GM19324 (cell line): Measurements from ENCODE around the gene LAMC2.
"Not testable (repeated sequence)": the region's sequence is repeated elsewhere in the genome, so short reads cannot be mapped to it uniquely, and the experiment has no call there.

Experiments used
- ATAC-seq: cut with Tn5 transposase; IDR thresholded peaks from one replicate; pipeline ENCODE4 v1.9.1; 2021; ENCODE audit warnings: mild to moderate bottlenecking, moderate library complexity; ENCODE audit not compliant: unreplicated experiment, low FRiP score

The LAMC2 gene

GRCh38 chr1:183234660-183235476, 48.8 kb downstream of the LAMC2 start:
- no peak for ATAC-seq

GRCh38 chr1:183235503-183235902, 49.4 kb downstream of the LAMC2 start:
- no peak for ATAC-seq

- no peak for ATAC-seq
Observed at GRCh38 chr1:183236158-183236725, 50.2 kb downstream of the LAMC2 start.

GRCh38 chr1:183237046-183237445, 51.0 kb downstream of the LAMC2 start:
- no peak for ATAC-seq

GRCh38 chr1:183238071-183238470, 52.0 kb downstream of the LAMC2 start:
- no peak for ATAC-seq

GRCh38 chr1:183239220-183239742, 53.2 kb downstream of the LAMC2 start:
- no peak for ATAC-seq

GRCh38 chr1:183239793-183240525, 53.9 kb downstream of the LAMC2 start:
- no peak for ATAC-seq

- ATAC-seq: no peak
Observed at GRCh38 chr1:183240526-183240825, 54.4 kb downstream of the LAMC2 start.

- not testable (repeated sequence) for ATAC-seq
Observed at GRCh38 chr1:183240853-183241252, 54.8 kb downstream of the LAMC2 start.

GRCh38 chr1:183241471-183241870, 55.4 kb downstream of the LAMC2 start:
- no peak for ATAC-seq

GRCh38 chr1:183242556-183242955, 56.5 kb downstream of the LAMC2 start:
- ATAC-seq: no peak

- ATAC-seq: no peak
Observed at GRCh38 chr1:183243161-183244050, 57.3 kb downstream of the LAMC2 start.

GRCh38 chr1:183244466-183244865, 58.4 kb downstream of the LAMC2 start:
- no peak for ATAC-seq

- ATAC-seq: no peak
Observed at GRCh38 chr1:183245357-183245756, 59.3 kb downstream of the LAMC2 start.

GRCh38 chr1:183246436-183246835, 60.4 kb downstream of the LAMC2 start:
- no peak for ATAC-seq

- no peak for ATAC-seq
Observed at GRCh38 chr1:183247066-183247465, 61.0 kb downstream of the LAMC2 start.

GRCh38 chr1:183247484-183247883, 61.4 kb downstream of the LAMC2 start:
- no peak for ATAC-seq

GRCh38 chr1:183247931-183248330, 61.9 kb downstream of the LAMC2 start:
- no peak for ATAC-seq

- ATAC-seq: no peak
Observed at GRCh38 chr1:183248989-183249691, 63.1 kb downstream of the LAMC2 start.

GRCh38 chr1:183249941-183250452, 63.9 kb downstream of the LAMC2 start:
- no peak for ATAC-seq
